PC-9 (cell line): Measurements from ENCODE around the gene CMTM4.

Experiments used
- CTCF ChIP-seq: fragments of 200-600 bp; sonication (generic); conservative IDR thresholded peaks from 2 replicates; pipeline ENCODE4 v1.6.1; 2017; ENCODE audit warnings: mixed run types, antibody characterized with exemption, mild to moderate bottlenecking, moderate library complexity
- EZH2 ChIP-seq: fragments of 200-600 bp; sonication (generic); IDR thresholded peaks from 2 replicates; pipeline ENCODE4 v1.8.0; 2017; ENCODE audit warnings: antibody characterized with exemption, low read depth

GRCh38 chr16:66575060-66575459 lies 121.5 kb downstream of the CMTM4 start:
- TF ChIP-seq CTCF: no peak
- no peak for TF ChIP-seq EZH2
